ENCODE measurements around the gene AMN1.
"Not testable (repeated sequence)": the region's sequence is repeated elsewhere in the genome, so short reads cannot be mapped to it uniquely, and the experiment has no call there.

AMN1 gene

DNA sequence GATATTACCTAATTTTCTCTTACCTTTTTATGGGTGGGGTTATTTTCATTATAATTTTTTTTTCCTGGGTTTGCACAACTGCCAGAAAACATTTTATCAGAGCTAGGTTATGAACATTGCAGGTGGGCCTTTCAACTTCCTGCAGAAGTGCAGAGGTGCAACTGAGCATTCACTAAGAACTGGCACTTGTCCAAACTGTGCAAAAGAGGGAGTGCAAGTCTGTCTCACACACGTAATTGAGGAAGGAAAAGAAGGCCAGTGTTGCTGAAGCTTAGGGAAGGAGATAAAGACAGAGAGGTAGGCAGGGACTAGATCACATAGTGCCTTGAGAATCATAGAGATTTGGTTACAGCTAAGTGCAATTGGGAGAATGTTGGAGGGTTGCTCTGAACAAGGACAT, 14.1 kb upstream of the AMN1 start:
- H3K27ac ChIP-seq: no peak overlapping the region
- TF ChIP-seq, protein P1, sequence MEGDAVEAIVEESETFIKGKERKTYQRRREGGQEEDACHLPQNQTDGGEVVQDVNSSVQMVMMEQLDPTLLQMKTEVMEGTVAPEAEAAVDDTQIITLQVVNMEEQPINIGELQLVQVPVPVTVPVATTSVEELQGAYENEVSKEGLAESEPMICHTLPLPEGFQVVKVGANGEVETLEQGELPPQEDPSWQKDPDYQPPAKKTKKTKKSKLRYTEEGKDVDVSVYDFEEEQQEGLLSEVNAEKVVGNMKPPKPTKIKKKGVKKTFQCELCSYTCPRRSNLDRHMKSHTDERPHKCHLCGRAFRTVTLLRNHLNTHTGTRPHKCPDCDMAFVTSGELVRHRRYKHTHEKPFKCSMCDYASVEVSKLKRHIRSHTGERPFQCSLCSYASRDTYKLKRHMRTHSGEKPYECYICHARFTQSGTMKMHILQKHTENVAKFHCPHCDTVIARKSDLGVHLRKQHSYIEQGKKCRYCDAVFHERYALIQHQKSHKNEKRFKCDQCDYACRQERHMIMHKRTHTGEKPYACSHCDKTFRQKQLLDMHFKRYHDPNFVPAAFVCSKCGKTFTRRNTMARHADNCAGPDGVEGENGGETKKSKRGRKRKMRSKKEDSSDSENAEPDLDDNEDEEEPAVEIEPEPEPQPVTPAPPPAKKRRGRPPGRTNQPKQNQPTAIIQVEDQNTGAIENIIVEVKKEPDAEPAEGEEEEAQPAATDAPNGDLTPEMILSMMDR (conservative IDR thresholded peaks at IDR 0.05): no peak
- no peak for TF ChIP-seq ZFX (IDR thresholded peaks at IDR 0.05)

DNA sequence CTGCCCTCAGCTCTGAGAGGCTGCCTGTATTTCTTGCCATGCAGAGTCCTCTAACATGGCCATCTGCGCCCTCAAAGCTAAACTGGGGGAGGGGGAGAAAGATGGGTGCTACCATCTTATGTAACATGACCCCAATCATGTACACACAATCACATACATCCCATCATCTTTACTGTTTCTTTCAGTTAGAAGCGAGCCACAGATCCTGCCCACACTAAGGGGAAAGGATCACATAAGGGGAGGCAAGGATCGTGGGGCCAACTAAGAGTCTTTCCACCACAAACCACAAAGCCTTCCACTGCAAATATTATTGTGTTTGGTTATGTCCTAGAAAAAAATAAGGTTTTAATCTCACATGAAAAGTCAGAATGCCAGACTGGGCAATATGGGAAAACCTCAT, 11.8 kb upstream of the AMN1 start:
- no peak for TF ChIP-seq ZFX (IDR thresholded peaks at IDR 0.05)
- TF ChIP-seq, protein P1 (conservative IDR thresholded peaks at IDR 0.05): no peak
- H3K27ac ChIP-seq: no peak overlapping the region

DNA sequence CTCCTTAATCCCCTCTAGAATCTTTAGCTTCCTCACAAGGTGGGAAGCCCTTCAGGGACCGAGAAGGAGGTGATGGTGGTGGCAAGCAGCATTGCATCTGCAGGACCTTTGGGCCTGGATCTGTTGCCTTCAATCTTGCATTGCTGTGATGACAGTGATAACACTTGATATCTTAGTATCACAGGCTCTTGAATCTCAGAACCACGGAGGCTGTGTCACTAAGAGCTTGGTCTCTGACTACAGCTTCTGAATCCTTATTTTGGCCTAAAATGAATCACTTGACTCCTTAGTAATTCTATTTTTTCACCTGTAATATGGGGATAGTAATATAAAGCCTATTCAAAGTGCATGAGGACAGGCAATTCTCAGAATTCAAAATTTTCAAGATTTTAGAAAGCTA, 8.9 kb upstream of the AMN1 start:
- no peak for TF ChIP-seq ZFX (IDR thresholded peaks at IDR 0.05)
- TF ChIP-seq, protein P1 (conservative IDR thresholded peaks at IDR 0.05): no peak
- H3K27ac ChIP-seq: no peak overlapping the region

DNA sequence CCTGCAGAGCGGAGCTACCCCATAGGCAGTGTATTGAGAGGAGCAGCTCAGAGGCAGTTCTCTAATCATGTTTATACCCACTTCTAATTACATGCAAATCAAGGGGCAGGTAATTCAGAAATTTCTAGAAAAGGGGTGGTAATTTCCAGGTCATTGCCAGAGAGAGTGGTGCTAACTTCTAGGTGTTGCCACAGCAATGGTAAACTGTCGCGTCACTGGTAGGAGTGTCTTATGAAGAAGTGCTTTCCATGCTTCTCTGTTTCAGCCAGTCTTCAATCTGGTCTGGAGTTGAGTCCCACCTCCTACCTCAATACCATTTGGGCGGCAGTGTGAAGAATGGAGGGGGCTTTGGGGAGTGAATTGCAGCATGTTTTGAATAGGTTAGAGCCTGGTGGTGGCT, 8.5 kb upstream of the AMN1 start:
- no peak overlapping the region for H3K27ac ChIP-seq
- TF ChIP-seq, protein P1 (conservative IDR thresholded peaks at IDR 0.05): no peak
- TF ChIP-seq ZFX (IDR thresholded peaks at IDR 0.05): no peak

DNA sequence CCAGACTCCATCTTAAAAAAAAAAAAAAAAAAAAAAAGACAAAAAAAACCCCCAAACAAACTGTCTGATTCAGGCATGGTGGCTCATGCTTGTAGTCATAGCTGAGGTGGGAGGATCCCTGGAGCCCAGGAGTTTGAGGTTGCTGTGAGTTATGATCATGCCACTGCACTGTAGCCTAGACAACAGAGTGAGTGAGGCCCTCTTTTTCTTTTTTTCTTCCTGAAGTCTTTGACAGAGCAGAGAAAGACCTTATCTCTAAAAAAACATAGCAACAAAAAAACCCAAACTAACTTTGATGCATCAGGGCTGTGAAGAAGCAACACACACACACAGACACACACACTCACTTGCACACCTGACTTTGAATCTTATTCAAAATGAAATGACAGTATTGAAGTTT, 7.7 kb upstream of the AMN1 start:
- no peak overlapping the region for H3K27ac ChIP-seq
- TF ChIP-seq, protein P1 (conservative IDR thresholded peaks at IDR 0.05): no peak
- TF ChIP-seq ZFX (IDR thresholded peaks at IDR 0.05): no peak

DNA sequence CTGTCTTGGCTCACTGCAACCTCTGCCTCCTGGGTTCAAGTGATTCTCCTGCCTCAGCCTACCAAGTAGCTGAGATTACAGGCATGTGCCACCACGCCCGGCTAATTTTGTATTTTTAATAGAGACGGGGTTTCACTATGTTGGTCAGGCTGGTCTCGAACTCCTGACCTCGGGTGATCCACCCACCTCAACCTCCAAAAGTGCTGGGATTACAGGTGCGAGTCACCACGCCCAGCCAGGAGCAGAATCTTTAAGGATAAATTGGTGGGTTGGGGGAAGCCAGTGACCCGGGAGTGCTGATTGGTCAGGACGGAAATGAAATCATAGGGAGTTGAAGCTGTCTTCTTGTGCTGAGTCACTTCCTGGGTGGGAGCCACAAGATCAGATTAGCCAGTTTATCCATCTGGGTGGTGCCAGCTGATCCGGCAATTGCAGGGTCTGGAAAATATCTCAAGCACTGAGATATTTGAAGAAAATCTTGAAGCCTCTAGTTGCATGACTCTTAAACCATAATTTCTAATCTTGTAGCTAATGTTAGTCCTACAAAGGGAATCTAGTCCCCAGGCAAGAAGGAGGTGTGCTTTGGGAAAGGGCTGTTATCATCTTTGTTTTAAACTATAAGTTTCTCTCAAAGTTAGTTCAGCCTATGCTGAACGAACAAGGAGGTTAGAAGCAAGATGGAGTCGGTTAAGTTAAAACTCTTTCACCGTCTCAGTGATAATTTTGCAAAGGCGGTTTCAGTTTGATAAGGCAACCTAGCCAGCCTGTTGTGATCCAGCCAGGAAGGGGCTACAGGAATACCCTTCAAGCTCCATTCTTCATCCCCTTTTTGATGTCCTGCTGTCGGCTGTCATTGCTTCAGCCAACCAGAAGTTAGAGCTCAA, 5.0 kb upstream of the AMN1 start:
- not testable (repeated sequence) for H3K27ac ChIP-seq

DNA sequence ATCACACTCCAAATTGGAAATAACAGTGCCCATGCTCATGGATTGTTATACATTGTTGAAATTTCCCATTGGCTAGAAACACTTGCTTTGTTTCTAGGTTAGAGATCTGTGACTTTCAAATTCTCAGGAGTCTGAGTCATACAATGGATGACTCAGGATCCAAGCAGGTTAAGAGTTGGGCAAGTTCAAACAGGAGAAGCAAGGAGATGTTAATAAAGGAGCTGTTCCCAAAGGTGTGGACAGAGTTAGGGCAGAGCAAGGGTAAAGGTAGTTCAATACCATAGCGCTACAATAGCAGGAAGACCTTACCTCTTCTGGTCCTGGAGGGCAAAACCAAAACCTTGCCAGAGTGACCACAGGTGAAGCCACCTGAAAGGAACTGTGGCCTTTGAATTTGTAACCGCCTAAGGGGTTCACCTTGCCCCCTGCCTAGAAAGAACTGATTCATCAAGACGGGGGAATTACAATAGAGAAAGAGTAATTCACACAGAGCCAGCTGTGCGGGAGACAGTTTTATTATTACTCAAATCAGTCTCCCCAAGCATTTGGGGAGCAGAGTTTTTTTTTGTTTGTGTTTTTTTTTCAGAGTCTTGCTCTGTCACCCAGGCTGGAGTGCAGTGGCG, 4.2 kb upstream of the AMN1 start:
- TF ChIP-seq, protein P1 (conservative IDR thresholded peaks at IDR 0.05): no peak
- TF ChIP-seq ZFX (IDR thresholded peaks at IDR 0.05): no peak
- H3K27ac ChIP-seq: no peak overlapping the region

DNA sequence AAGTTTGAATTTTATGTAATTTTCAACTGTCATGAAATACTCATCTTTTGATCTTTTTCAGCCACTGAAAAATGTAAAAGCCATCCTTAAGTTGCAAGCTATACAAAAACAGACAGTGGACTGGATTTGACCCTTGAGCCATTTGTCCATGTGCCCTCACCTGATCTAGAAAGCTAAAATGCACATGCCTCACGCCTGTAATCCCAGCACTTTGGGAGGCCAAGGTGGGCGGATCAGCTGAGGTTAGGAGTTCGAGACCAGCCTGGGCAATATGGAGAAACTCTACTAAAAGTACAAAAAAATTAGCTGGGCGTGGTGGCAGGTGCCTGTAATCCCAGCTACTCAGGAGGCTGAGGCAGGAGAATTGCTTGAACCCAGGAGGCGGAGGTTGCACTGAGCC, 2.4 kb upstream of the AMN1 start:
- peak overlapping the region; percentile 4; the same call in 1 of the 2 replicates for H3K27ac ChIP-seq
